ENCODE data around the gene ANKS1A. TPM values are rescaled to one million over a fixed set of nuclear protein-coding genes. Genes with fewer than 3 reads are reported as not detected.
"Not testable (repeated sequence)": the region's sequence is repeated elsewhere in the genome, so short reads cannot be mapped to it uniquely, and the experiment has no call there.

Gene ANKS1A
- total RNA-seq, 3 donors from 2014 or later (not counting 1 experiment from before 2014, with no cell fraction given): 10.4 to 11.5 (median 10.9) TPM

DNA sequence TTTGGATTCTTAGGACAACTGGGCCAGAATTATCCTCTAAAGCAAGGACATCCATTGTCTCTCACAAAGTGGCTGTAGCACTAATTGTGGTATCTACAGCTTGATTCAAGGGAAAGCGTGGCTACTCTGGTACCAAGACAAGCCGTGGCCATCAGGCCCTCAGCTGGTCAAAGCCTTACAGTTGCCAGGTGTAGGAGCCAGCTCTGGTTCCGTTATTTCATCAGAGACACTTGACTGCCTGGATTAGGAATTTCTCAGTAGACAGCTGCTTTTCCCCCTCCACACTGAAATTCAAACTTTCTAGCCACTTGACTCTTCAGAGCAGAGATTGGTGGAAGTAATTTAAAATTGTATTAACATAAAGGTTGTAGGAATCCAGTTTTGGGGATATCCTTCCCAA, 104.2 kb downstream of the ANKS1A start:
- intact Hi-C loops (cut with micrococcal nuclease): no loop called here
- Histone ChIP-seq H3K9me3 (ENCODE audit: control insufficient read depth, insufficient read depth, low read length) (no peaks in the 10 kb centered on the region), H3K27me3 (ENCODE audit: control insufficient read depth, insufficient read depth, low read length) (no peaks in the 10 kb centered on the region), H3K4me1 (ENCODE audit: control insufficient read depth, insufficient read depth, low read length) (no peaks in the 10 kb centered on the region), H3K27ac (ENCODE audit: low read length) (no peak overlapping the region), H3K4me3 (ENCODE audit: low read length) (no peak overlapping the region), H3K36me3 (ENCODE audit: control insufficient read depth, insufficient read depth, low read length) (peaks cover 35% of the 10 kb centered on the region)
- ATAC-seq: no peak
- WGBS (ENCODE audit: insufficient coverage): 96% methylated on average over 3 of the region's 3 CpGs
- H3K9me3 Mint-ChIP-seq: no peaks in the 10 kb centered on the region
- no peak overlapping the region for H3K27ac Mint-ChIP-seq
- H3K36me3 Mint-ChIP-seq: peaks cover 15% of the 10 kb centered on the region
- TF ChIP-seq, protein P1, sequence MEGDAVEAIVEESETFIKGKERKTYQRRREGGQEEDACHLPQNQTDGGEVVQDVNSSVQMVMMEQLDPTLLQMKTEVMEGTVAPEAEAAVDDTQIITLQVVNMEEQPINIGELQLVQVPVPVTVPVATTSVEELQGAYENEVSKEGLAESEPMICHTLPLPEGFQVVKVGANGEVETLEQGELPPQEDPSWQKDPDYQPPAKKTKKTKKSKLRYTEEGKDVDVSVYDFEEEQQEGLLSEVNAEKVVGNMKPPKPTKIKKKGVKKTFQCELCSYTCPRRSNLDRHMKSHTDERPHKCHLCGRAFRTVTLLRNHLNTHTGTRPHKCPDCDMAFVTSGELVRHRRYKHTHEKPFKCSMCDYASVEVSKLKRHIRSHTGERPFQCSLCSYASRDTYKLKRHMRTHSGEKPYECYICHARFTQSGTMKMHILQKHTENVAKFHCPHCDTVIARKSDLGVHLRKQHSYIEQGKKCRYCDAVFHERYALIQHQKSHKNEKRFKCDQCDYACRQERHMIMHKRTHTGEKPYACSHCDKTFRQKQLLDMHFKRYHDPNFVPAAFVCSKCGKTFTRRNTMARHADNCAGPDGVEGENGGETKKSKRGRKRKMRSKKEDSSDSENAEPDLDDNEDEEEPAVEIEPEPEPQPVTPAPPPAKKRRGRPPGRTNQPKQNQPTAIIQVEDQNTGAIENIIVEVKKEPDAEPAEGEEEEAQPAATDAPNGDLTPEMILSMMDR (IDR thresholded peaks at IDR 0.05): no peak
- no peak overlapping the region for H3K4me3 Mint-ChIP-seq
- no peaks in the 10 kb centered on the region for H3K4me1 Mint-ChIP-seq
- DNase-seq: no peak
- no peaks in the 10 kb centered on the region for H3K27me3 Mint-ChIP-seq (ENCODE audit: low read depth in 2 of 2)

DNA sequence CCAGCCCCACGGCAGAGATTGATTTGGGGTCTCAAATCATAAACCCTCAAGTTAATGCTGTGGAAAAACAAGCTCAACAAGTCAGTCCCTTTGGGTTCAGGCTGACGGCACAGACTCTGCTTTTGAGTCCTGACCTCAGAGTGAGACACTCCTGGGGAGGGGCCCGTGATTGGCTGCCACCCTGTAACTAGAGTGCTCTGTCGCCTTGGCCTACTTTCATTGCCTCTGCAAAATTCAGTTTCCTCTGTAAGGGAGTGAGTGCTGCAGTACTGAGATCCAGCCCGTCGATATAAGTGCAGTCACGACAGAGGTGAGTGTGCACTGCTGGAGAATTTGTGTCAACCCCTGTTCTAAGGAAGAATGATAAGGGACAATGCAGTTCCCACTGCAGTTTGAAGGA, 105.6 kb downstream of the ANKS1A start:
- H3K4me1 Mint-ChIP-seq: no peaks in the 10 kb centered on the region
- H3K4me3 Mint-ChIP-seq: no peak overlapping the region
- ATAC-seq (no peak), DNase-seq (no peak)
- intact Hi-C loops (cut with micrococcal nuclease): no loop called here
- Histone ChIP-seq H3K36me3 (ENCODE audit: control insufficient read depth, insufficient read depth, low read length) (peaks cover 32% of the 10 kb centered on the region), H3K27ac (ENCODE audit: low read length) (no peak overlapping the region), H3K27me3 (ENCODE audit: control insufficient read depth, insufficient read depth, low read length) (no peaks in the 10 kb centered on the region), H3K4me1 (ENCODE audit: control insufficient read depth, insufficient read depth, low read length) (no peaks in the 10 kb centered on the region), H3K9me3 (ENCODE audit: control insufficient read depth, insufficient read depth, low read length) (no peaks in the 10 kb centered on the region), H3K4me3 (ENCODE audit: low read length) (no peak overlapping the region)
- WGBS (ENCODE audit: insufficient coverage): 75% methylated on average over 7 of the region's 7 CpGs
- TF ChIP-seq, protein P1 (IDR thresholded peaks at IDR 0.05): no peak
- no peak overlapping the region for H3K27ac Mint-ChIP-seq
- peaks cover 3% of the 10 kb centered on the region for H3K36me3 Mint-ChIP-seq
- H3K9me3 Mint-ChIP-seq: no peaks in the 10 kb centered on the region
- no peaks in the 10 kb centered on the region for H3K27me3 Mint-ChIP-seq (ENCODE audit: low read depth in 2 of 2)

DNA sequence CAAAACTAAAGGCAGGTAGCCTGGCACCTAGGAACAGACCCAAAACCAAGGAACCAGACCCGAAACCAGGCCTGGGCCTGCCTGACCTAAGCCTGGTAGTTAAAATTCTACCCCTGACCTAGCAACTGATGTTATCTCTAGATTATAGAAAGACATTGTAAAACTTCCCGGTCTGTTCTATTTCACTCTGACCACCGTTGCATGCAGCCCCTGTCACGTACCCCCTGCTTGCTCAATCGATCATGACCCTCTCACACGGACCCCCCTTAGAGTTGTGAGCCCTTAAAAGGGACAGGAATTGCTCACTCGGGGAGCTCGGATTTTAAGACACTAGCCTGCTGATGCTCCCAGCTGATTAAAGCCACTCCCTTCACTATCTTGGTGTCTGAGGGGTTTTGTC, 109.4 kb downstream of the ANKS1A start:
- DNase-seq; H3K27ac ChIP-seq (ENCODE audit: low read length); H3K9me3 ChIP-seq (ENCODE audit: control insufficient read depth, insufficient read depth, low read length); H3K27me3 ChIP-seq (ENCODE audit: control insufficient read depth, insufficient read depth, low read length); H3K27me3 Mint-ChIP-seq (ENCODE audit: low read depth in 2 of 2); H3K36me3 Mint-ChIP-seq; H3K4me3 ChIP-seq (ENCODE audit: low read length); H3K4me1 ChIP-seq (ENCODE audit: control insufficient read depth, insufficient read depth, low read length); intact Hi-C loops (cut with micrococcal nuclease); H3K4me1 Mint-ChIP-seq; ATAC-seq; H3K9me3 Mint-ChIP-seq; H3K27ac Mint-ChIP-seq; H3K4me3 Mint-ChIP-seq: not testable (repeated sequence)
- H3K36me3 ChIP-seq (ENCODE audit: control insufficient read depth, insufficient read depth, low read length): peaks cover 19% of the 10 kb centered on the region
- WGBS (ENCODE audit: insufficient coverage): 98% methylated on average over 8 of the region's 8 CpGs

DNA sequence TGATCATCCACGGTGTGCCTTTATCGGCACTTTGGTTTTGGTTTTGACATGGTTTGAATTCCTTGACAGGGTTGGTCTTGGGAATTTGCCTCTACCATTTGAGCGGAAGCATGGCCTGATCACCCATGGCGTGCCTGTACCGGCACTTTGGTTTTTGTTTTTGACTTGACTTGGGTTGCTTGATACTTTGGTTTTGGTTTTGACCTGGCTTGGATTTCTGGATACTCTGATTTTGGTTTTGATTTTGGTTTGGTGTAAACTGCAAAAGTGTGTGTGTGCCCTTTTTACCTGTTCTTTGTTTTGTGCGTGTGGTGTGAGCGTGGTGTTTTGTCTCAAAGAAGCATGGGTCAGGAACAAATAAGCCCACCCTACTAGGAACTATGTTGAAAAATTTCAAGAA, 110.1 kb downstream of the ANKS1A start:
- ATAC-seq; H3K27ac ChIP-seq (ENCODE audit: low read length); H3K9me3 Mint-ChIP-seq; H3K27me3 Mint-ChIP-seq (ENCODE audit: low read depth in 2 of 2); DNase-seq; H3K4me3 ChIP-seq (ENCODE audit: low read length); H3K4me3 Mint-ChIP-seq; H3K27ac Mint-ChIP-seq; H3K27me3 ChIP-seq (ENCODE audit: control insufficient read depth, insufficient read depth, low read length); intact Hi-C loops (cut with micrococcal nuclease); H3K4me1 ChIP-seq (ENCODE audit: control insufficient read depth, insufficient read depth, low read length); H3K36me3 Mint-ChIP-seq; H3K4me1 Mint-ChIP-seq; H3K9me3 ChIP-seq (ENCODE audit: control insufficient read depth, insufficient read depth, low read length): not testable (repeated sequence)
- WGBS (ENCODE audit: insufficient coverage): 100% methylated on average over 5 of the region's 7 CpGs
- peaks cover 18% of the 10 kb centered on the region for H3K36me3 ChIP-seq (ENCODE audit: control insufficient read depth, insufficient read depth, low read length)

DNA sequence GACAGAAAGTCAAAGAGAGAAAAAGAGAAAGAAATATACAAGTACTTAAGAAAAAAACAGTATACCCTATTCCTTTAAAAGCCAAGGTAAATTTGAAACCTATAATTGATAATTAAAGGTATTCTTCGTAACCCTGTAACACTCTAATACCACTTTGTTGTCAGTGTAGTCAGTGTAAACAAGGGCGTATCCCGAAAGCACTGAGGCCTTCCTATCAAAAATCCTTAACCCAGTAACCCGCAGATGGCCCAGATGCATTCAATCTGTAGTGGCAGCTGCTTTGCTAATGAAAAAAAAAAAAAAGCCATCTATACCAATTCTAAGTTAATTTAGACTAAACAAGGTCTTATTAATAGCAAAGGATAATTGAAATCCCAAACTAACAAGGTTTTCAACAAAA, 110.9 kb downstream of the ANKS1A start:
- H3K4me1 ChIP-seq (ENCODE audit: control insufficient read depth, insufficient read depth, low read length); H3K4me1 Mint-ChIP-seq; H3K27ac ChIP-seq (ENCODE audit: low read length); H3K27me3 Mint-ChIP-seq (ENCODE audit: low read depth in 2 of 2); ATAC-seq; H3K36me3 Mint-ChIP-seq; H3K9me3 Mint-ChIP-seq; H3K27ac Mint-ChIP-seq; H3K4me3 Mint-ChIP-seq; H3K4me3 ChIP-seq (ENCODE audit: low read length); H3K27me3 ChIP-seq (ENCODE audit: control insufficient read depth, insufficient read depth, low read length); H3K9me3 ChIP-seq (ENCODE audit: control insufficient read depth, insufficient read depth, low read length); DNase-seq; intact Hi-C loops (cut with micrococcal nuclease): not testable (repeated sequence)
- peaks cover 10% of the 10 kb centered on the region for H3K36me3 ChIP-seq (ENCODE audit: control insufficient read depth, insufficient read depth, low read length)
- 100% methylated on average over 2 of the region's 4 CpGs for WGBS (ENCODE audit: insufficient coverage)

DNA sequence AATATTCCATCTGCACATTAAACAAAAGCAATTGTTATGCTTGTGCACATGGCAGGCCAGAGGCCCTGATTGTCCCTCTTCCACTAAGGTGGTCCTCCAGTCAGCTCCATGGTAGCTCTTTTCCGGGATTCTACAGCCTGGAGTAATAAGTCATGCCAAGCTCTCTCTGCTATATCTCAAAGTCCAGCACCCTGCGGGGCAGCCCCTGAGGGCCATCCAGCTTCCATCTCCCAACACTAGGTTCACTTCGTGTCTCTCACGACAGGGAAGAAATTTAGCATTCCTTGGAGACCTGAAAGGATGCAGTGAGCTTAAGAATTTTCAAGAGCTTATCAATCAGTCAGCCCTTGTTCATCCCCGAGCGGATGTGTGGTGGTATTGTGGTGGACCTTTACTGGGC, 112.3 kb downstream of the ANKS1A start:
- H3K4me1 ChIP-seq (ENCODE audit: control insufficient read depth, insufficient read depth, low read length); H3K27me3 Mint-ChIP-seq (ENCODE audit: low read depth in 2 of 2); intact Hi-C loops (cut with micrococcal nuclease); H3K9me3 ChIP-seq (ENCODE audit: control insufficient read depth, insufficient read depth, low read length); H3K9me3 Mint-ChIP-seq; H3K36me3 ChIP-seq (ENCODE audit: control insufficient read depth, insufficient read depth, low read length); H3K4me1 Mint-ChIP-seq; DNase-seq; H3K27me3 ChIP-seq (ENCODE audit: control insufficient read depth, insufficient read depth, low read length); H3K36me3 Mint-ChIP-seq; ATAC-seq; H3K27ac ChIP-seq (ENCODE audit: low read length); H3K27ac Mint-ChIP-seq; H3K4me3 ChIP-seq (ENCODE audit: low read length); H3K4me3 Mint-ChIP-seq: not testable (repeated sequence)
- WGBS (ENCODE audit: insufficient coverage): 91% methylated on average over 3 of the region's 6 CpGs

DNA sequence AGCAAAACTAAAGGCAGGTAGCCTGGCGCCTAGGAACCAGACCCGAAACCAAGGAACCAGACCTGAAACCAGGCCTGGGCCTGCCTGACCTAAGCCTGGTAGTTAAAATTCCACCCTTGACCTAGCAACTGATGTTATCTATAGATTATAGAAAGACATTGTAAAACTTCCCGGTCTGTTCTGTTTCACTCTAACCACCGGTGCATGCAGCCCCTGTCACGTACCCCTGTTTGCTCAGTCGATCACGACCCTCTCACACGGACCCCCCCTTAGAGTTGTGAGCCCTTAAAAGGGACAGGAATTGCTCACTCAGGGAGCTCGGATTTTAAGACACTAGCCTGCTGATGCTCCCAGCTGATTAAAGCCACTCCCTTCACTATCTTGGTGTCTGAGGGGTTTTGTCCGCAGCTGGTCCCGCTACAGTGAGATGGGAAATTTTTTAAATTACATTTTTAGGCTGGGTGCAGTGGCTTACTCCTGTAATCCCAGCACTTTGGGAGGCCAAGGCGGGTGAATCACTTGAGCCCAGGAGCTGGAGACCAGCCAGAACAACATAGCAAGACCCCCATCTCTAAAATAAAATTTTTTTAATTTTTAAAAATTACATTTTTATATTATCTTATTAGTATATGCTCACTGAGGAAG, 115.0 kb downstream of the ANKS1A start:
- H3K36me3 Mint-ChIP-seq; H3K4me3 ChIP-seq (ENCODE audit: low read length); H3K27me3 Mint-ChIP-seq (ENCODE audit: low read depth in 2 of 2); H3K4me1 ChIP-seq (ENCODE audit: control insufficient read depth, insufficient read depth, low read length); H3K9me3 ChIP-seq (ENCODE audit: control insufficient read depth, insufficient read depth, low read length); H3K27ac ChIP-seq (ENCODE audit: low read length); intact Hi-C loops (cut with micrococcal nuclease); H3K27ac Mint-ChIP-seq; H3K4me3 Mint-ChIP-seq; DNase-seq; ATAC-seq; H3K36me3 ChIP-seq (ENCODE audit: control insufficient read depth, insufficient read depth, low read length); H3K9me3 Mint-ChIP-seq; H3K27me3 ChIP-seq (ENCODE audit: control insufficient read depth, insufficient read depth, low read length); H3K4me1 Mint-ChIP-seq: not testable (repeated sequence)
- WGBS (ENCODE audit: insufficient coverage): 87% methylated on average over 8 of the region's 12 CpGs

Measured in natural killer cell (primary cell).